Liver (tissue), 3 donors: ENCODE measurements around the gene CEP128.

Experiments
- CTCF ChIP-seq: fragments of 150-350 bp; IDR thresholded peaks from 2 replicates; pipeline ENCODE4 v1.5.1; 2017; ENCODE audit warnings: improper control_type of control experiment, low read depth, low read length; ENCODE audit not compliant: missing input control
- JUND ChIP-seq, 2 donors: IDR thresholded peaks; 2 replicates each; pipeline ENCODE4 v1.6.1; 2016; ENCODE audit warnings: antibody characterized with exemption in 2 of 2
- MAX ChIP-seq: IDR thresholded peaks from 2 replicates; pipeline ENCODE4 v1.6.1; 2016; ENCODE audit warnings: antibody characterized with exemption
- REST ChIP-seq: IDR thresholded peaks from 2 replicates; pipeline ENCODE4 v1.6.1; 2016; ENCODE audit warnings: antibody characterized with exemption, mild to moderate bottlenecking
- RXRA ChIP-seq, 2 donors: IDR thresholded peaks; 2 replicates each; pipeline ENCODE4 v1.6.1; 2017 to 2018; ENCODE audit warnings: antibody characterized with exemption in 2 of 2, mild to moderate bottlenecking in 1 of 2
- TAF1 ChIP-seq: conservative IDR thresholded peaks from 2 replicates; pipeline ENCODE4 v1.6.1; 2016; ENCODE audit warnings: antibody characterized with exemption, mild to moderate bottlenecking
- ZBTB33 ChIP-seq: IDR thresholded peaks from 2 replicates; pipeline ENCODE4 v1.6.1; 2016; ENCODE audit warnings: antibody characterized with exemption
- donor health status: healthy.
- donor health status: healthy.

GRCh38 chr14:80805136-80805535 is 136.4 kb downstream of the CEP128 start:
- no peak for TF ChIP-seq CTCF
- no peak for TF ChIP-seq TAF1
- no peak for TF ChIP-seq ZBTB33
- no peak for TF ChIP-seq REST
- TF ChIP-seq RXRA (IDR thresholded peaks at IDR 0.05): no peak
- TF ChIP-seq JUND (IDR thresholded peaks at IDR 0.05): no peak
- no peak for TF ChIP-seq MAX
